Raji (cell line): ENCODE data around the gene TMEM80.

Source experiments
- POLR2A ChIP-seq: IDR thresholded peaks from 2 replicates; pipeline ENCODE4 v1.6.1; 2011; ENCODE audit warnings: low read depth, low read length, control low read depth; ENCODE audit not compliant: insufficient read depth

TMEM80 gene

DNA sequence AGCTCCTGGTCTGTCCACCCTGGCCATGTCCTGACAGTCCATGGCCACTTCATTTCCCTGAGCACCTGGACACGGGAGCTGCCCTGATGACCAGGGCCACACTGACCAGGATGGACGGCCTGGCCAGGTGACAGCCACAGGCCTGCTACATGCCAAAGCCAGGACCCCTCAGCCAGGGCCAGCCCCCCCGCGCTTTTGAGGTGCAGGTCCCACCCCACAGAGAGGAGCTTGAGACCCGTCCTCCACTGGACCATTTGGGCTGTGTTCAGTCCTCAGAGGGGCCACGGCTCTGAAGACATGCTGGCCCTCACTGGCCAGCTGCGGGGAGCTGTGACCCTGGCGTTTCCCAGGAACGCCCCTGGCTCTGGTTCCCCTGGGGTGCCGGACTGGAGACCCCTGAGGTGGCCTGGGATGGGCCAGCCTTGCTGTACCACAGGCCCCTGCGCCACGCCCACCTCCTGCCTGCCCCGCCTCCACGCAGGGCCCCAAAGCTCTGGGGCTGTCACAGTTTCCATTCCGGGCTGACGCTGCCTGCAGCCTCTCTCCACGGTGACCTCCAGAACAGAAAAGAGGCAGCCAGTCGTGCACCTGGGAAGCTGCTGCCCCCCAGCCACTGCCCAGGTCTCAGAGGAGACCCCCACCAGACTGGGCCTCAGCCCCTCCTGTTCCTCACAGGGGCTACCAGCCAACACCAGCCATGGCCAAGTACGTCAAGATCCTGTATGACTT is 28.6 kb downstream of the TMEM80 start:
- TF ChIP-seq POLR2A = no peak

DNA sequence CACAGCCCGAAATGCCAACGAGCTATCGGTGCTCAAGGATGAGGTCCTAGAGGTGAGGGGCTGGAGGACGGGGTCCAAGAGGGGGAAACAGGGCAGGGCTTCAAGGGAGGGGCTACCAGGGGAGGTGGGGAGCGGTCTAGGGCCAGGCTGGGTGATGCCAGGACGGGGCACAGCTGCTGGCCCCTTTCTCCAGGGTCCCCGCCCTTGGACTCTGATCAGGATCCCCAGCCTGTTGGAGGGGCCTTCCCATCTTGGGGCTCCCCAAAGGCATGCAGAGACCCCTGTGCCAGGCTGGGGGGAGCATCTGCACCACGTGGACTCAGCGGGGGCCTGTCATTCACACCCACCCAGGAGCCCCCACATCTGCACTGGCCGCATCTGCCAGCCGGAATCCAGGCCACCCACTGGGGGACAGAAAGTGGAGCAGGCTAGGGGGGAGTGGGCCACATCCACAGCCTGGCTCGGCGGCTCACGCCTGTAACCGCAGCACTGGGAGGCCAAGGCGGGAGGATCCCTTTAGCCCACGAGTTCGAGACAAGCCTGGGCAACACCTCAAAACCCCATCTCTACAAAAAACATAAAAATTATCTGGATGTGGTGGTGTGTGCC is 29.3 kb downstream of the TMEM80 start:
- TF ChIP-seq POLR2A = no peak

DNA sequence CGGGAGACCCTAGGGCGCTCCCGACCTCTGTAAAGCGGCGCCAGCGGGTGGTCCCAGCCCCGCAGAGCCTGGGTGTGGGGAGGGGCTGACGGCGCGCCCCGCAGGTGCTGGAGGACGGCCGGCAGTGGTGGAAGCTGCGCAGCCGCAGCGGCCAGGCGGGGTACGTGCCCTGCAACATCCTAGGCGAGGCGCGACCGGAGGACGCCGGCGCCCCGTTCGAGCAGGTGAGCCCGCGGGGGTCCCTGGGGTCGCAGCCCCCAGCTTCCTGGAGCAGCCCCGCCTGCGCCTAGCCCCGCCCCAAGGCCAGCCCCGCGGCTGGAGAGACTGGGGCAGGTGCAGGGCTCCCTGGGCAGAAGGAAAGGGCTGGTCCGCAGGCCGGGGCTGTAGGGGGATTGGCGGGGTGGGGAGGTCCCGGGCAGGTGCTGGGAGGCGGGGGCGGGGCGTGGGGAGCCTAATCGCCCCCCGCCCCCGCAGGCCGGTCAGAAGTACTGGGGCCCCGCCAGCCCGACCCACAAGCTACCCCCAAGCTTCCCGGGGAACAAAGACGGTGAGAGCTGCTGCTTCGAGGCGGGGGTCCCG is 30.1 kb downstream of the TMEM80 start:
- no peak for TF ChIP-seq POLR2A

DNA sequence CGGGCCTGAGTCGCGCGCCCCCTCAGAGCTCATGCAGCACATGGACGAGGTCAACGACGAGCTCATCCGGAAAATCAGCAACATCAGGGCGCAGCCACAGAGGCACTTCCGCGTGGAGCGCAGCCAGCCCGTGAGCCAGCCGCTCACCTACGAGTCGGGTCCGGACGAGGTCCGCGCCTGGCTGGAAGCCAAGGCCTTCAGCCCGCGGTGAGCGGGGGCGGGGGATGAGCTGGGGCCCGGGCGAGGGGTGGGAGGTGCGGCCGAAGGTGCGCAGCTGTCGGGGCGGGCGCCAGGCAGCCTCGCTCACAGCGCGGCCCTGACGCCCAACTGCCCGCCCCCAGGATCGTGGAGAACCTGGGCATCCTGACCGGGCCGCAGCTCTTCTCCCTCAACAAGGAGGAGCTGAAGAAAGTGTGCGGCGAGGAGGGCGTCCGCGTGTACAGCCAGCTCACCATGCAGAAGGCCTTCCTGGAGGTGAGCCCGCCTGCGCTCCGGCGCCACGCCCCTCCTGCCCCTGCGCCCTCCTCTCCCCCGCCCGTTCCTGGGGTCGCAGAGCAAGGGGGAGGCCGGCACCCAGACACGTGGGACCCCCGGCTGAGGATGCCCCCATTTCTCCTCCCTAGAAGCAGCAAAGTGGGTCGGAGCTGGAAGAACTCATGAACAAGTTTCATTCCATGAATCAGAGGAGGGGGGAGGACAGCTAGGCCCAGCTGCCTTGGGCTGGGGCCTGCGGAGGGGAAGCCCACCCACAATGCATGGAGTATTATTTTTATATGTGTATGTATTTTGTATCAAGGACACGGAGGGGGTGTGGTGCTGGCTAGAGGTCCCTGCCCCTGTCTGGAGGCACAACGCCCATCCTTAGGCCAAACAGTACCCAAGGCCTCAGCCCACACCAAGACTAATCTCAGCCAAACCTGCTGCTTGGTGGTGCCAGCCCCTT is 30.9 kb downstream of the TMEM80 start:
- TF ChIP-seq POLR2A = no peak

DNA sequence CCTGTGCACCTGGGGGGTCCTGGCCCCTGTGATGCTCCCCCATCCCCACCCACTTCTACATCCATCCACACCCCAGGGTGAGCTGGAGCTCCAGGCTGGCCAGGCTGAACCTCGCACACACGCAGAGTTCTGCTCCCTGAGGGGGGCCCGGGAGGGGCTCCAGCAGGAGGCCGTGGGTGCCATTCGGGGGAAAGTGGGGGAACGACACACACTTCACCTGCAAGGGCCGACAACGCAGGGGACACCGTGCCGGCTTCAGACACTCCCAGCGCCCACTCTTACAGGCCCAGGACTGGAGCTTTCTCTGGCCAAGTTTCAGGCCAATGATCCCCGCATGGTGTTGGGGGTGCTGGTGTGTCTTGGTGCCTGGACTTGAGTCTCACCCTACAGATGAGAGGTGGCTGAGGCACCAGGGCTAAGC is 31.7 kb downstream of the TMEM80 start:
- no peak for TF ChIP-seq POLR2A

DNA sequence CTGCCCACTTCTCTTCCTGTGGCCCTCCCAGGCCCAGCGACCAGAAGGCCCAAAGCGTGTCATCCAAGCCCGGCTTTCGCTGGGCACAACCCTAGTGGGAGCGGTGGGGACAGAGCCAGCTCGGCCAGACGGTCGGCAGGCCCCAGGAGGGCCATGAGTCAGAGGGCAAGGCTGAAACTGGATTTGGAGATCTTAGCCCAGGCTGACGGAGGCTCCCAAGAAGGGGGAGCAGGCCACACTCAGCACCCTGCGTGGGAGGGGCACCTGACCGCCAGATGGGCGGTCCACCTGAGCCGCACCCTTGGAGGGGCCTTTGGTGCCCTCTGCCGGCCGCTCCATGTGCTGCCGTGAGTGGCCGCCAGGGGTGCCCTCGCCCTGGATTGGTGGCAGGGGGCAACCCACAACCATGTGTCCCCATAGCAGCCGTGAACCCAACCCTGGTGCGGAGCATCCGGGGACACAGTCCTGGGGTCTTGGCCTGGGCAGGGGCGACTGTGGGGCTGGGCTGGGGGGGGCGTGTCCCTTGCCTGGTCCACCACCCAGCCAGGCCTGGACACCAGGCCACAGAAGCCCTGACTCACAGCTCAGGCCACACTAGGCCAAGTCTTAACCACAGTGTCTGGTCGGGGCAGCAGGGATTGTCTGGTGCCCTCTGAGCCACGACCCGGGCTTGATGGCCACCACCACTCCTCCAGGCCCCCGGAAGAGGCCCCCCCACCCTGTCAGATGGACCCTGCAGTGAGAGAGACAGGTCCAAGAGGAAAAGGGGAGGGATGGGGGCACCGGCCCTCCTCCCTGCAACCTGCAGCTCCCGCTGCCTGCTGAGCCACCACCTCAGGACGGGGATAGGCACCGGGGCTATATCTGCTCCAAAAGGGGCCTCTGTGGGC is 32.5 kb downstream of the TMEM80 start:
- 0 out of 2 replicates have a peak, but pooled peaks have one; percentile 18 for TF ChIP-seq POLR2A

DNA sequence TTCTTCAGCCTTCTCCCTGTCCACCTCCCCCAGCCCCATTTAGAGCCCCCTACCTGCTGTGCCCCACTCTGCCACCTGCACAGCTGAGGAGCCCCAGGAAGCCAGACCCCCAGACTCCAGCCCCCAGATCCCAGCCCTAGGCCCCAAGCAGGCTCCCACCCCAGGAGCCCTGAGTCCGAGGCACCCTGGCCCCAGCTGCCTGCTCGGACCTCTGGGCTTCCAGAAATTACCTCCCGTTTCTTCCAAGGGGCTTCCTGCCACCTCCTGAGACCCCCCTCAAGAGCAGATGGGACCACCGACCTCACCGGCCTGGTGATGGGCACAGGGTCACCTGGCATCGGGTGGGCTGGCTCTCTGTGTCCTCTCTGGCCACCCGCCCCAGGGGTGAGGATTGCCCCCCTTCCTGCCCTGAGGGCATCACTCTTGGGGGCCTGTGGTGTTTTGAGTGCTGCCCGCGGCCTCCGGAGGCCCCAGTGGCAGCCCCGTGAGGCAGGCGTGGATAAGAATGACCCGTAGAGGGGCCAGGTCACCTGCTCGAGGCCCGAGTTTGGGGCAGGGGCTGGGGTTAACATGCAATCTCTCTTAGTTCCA is 33.4 kb downstream of the TMEM80 start:
- TF ChIP-seq POLR2A = no peak

DNA sequence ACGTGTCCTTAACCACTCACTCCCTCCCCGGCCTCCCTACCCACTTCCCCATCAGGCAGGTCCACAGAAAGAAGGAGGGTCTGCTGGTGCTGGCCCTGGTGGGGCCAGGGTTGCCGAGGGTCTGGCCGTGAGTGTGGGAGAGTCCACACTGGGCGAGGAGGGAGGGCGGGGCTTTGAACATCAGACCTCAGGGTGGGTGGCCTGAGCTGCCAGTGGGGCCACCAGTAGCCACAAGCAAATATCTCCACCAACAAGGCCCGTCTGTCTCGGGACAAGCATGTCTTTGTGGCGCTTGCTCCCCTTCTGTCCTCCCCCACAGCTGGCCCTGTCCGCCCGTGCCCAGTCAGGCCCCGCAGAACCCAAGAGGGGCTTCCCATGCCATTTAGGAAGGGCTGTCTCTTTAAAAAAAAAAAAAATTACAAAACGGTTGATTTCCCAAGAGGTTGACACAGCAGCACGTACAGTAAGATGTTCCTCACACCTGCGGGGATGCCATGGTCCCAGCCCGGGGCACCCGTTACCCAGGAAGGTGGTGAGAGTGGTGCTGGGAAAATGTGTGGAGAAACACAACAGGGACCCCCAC is 34.0 kb downstream of the TMEM80 start:
- no peak for TF ChIP-seq POLR2A

DNA sequence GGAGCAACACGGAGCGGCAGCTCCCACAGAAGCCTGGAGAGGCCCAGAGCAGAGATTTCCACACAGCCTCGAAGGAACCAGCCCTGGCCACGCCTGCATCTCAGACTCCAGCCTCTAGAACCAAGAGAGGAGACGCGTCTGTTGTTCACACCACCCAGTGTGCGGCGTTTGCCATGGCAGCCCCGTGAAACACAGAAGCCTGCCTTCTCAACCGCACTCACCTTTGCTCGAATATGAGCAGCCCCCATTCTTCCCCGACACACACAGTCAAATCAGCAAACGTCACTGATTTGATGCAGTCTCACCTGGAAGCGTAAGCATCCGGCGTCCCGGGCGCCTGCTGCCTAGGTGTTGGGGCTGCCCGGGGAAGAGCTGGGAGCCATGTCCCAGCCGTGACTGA is 37.5 kb downstream of the TMEM80 start:
- TF ChIP-seq POLR2A = no peak

DNA sequence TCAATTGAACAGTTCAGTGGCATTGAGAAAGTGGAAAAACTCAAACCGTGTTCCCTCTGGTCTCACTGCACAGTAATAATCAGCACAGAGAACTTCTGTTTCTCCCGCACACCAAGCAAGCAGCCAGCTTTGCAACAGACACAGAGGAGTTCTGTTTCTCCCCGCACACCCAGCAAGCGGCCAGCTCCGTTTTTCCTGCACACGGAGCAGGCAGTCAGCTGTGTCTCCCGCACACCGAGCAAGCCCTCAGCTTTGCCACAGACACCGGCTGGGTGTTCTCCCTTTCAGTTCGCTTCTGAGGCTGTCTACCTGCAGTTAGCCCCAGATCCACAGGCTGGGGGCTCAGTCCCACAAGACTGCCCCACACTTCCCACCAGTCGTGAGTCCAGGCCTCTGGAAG is 41.8 kb downstream of the TMEM80 start:
- no peak for TF ChIP-seq POLR2A

DNA sequence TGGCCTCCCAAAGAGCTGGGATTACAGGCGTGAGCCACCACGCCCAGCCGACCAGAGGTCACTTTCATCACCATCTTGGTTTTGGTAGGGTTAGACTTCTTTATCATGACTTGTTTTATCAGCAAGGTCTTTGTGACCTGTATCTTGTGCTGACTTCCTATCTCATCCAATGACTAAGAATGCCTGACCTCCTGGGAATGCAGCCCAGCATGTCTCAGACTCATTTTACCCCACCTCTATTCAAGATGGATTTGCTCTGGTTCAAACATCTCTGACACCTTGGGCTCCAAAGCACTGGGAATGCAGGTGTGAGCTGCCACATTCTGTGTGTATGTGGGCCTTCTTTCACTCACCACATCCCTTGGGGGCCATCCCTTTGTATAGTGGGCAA is 46.5 kb downstream of the TMEM80 start:
- no peak for TF ChIP-seq POLR2A

DNA sequence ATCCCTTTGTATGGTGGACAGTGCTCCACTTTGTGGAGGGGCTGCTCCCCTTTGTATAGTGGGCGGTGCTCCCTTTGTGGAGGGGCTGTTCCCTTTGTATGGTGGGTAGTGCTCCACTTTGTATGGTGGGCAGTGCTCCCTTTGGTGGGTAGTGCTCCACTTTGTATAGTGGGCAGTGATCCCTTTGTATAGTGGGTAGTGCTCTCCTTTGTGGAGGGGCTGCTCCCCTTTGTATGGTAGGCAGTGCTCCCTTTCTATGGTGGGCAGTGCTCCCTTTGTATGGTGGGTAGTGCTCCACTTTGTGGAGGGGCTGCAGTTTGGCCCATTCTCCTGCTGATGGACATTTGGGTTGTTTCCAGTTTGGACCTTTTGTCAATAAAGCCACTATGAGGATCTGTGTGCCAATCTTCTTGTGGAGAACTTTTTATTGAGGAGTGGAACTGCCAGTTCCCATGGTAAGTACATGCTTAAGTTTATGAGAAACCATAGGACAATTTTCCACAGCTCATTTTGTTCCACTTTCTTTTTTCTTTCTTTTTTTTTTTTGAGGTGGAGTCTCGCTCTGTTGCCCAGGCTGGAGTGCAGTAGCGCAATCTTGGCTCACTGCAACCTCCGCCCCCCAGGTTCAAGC is 47.1 kb downstream of the TMEM80 start:
- no peak for TF ChIP-seq POLR2A

DNA sequence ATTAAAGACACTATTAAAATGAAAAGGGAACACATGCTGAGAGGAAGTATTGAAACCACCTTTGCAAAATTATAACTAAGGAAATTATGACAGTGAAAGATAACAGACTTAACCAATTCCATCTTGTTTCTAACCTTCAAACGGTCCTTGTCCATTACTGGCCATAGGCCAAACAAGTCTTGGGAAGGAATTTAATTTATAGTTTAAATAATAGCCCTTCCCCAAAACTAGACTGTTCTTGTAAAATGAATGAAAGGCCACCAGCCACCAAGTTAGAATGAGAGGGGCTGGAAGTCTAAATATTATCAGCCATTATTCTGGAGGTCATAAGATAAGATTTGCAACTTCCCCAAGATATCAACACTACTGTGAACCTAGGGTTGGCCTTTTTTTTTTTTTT is 49.8 kb downstream of the TMEM80 start:
- TF ChIP-seq POLR2A = no peak

DNA sequence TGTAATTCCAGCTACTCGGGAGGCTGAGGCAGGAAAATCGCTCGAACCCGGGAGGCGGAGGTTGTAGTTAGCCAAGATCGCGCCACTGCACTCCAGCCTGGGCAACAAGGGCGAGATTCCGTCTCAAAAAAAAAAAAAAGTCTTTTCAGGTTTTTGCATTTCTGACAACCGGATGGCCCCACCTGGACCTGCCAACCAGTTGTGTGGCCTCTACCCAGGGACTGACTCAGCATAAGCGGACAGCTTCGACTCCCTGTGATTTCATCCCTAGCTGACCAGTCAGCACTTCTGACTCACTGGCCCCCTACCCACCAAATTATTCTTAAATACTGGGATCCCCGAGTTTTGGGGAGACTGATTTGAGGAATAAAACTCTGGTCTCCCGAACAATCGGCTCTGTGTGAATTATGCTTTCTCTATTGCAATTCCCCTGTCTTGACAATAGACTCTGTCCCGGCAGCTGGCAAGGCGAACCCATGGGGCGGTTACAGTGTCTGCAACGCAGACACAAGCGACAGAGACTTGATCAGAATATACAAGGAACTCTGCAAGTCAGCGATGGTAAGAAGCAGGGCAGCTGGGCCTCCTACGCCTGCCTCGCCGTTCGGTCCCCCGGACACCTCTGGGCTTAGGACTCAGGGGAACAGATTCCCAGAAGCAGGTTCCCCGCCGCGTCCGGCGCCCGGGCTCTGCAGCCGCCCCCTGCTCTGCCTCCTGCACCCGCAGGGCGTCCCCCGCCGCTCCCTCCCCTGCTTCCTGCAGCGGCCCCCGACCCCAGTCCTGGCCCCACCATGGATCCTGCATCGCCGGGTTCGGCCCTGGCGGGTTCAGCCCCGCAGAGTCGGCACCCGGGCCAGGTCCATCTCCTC is 50.9 kb downstream of the TMEM80 start:
- TF ChIP-seq POLR2A = no peak
